ENCODE results near the gene ATG16L1.

The ATG16L1 gene

GRCh38 chr2:233323851-233324250 lies 72.4 kb downstream of the ATG16L1 start:
- no peak for DNase-seq (ENCODE audit: low spot score)
- no peak for TF ChIP-seq CTCF (IDR thresholded peaks at IDR 0.05; ENCODE audit: borderline replicate concordance, control extremely low read depth, extremely low read depth, insufficient read depth, missing control alignments)
- in situ Hi-C loops (cut with MboI; ENCODE audit: low sequenced_read_pairs, unreplicated experiment): no loop called here

- in situ Hi-C loops (cut with MboI; ENCODE audit: low sequenced_read_pairs, unreplicated experiment): no loop called here
- no peak for TF ChIP-seq CTCF (IDR thresholded peaks at IDR 0.05; ENCODE audit: borderline replicate concordance, control extremely low read depth, extremely low read depth, insufficient read depth, missing control alignments)
- no peak for DNase-seq (ENCODE audit: low spot score)
These were observed 73.8 kb downstream of the ATG16L1 start for GRCh38 chr2:233325256-233325655.

- in situ Hi-C loops (cut with MboI; ENCODE audit: low sequenced_read_pairs, unreplicated experiment): no loop called here
- DNase-seq (ENCODE audit: low spot score): no peak
- no peak for TF ChIP-seq CTCF (IDR thresholded peaks at IDR 0.05; ENCODE audit: borderline replicate concordance, control extremely low read depth, extremely low read depth, insufficient read depth, missing control alignments)
These were observed 74.3 kb downstream of the ATG16L1 start for GRCh38 chr2:233325814-233326213.

- DNase-seq (ENCODE audit: low spot score): no peak
- in situ Hi-C loops (cut with MboI; ENCODE audit: low sequenced_read_pairs, unreplicated experiment): no loop called here
- no peak for TF ChIP-seq CTCF (IDR thresholded peaks at IDR 0.05; ENCODE audit: borderline replicate concordance, control extremely low read depth, extremely low read depth, insufficient read depth, missing control alignments)
These were observed 75.0 kb downstream of the ATG16L1 start for GRCh38 chr2:233326500-233326899.

GRCh38 chr2:233328922-233329321 lies 77.4 kb downstream of the ATG16L1 start:
- no peak for DNase-seq (ENCODE audit: low spot score)
- in situ Hi-C loops (cut with MboI; ENCODE audit: low sequenced_read_pairs, unreplicated experiment): no loop called here
- TF ChIP-seq CTCF (IDR thresholded peaks at IDR 0.05; ENCODE audit: borderline replicate concordance, control extremely low read depth, extremely low read depth, insufficient read depth, missing control alignments): no peak

GRCh38 chr2:233329489-233330135 lies 78.1 kb downstream of the ATG16L1 start:
- in situ Hi-C loops (cut with MboI; ENCODE audit: low sequenced_read_pairs, unreplicated experiment): no loop called here
- DNase-seq (ENCODE audit: low spot score): no peak
- no peak for TF ChIP-seq CTCF (IDR thresholded peaks at IDR 0.05; ENCODE audit: borderline replicate concordance, control extremely low read depth, extremely low read depth, insufficient read depth, missing control alignments)
